ENCODE data around the gene SLC26A1. TPM values are rescaled to one million over a fixed set of nuclear protein-coding genes. Genes with fewer than 3 reads are reported as not detected.
"Not testable (repeated sequence)": the region's sequence is repeated elsewhere in the genome, so short reads cannot be mapped to it uniquely, and the experiment has no call there.

The SLC26A1 gene
- total RNA-seq, 2 experiments from 2014 or later, result not detected

- ChIA-PET CTCF (no interaction called here), POLR2A (no interaction called here)
- peaks cover 0 to 4% of the 10 kb centered on the region in 2 experiments for H3K9me3 ChIP-seq (ENCODE audit: control insufficient read depth in 1 of 2, insufficient read depth in 1 of 2, low read length in 2 of 2)
- no peak overlapping the region for H3K4me3 ChIP-seq (ENCODE audit: low read length)
- H3K27ac ChIP-seq (ENCODE audit: low read depth in 1 of 2, low read length in 2 of 2), result no peak overlapping the region
- no peak for TF ChIP-seq CTCF (IDR thresholded peaks at IDR 0.05)
- no peaks in the 10 kb centered on the region for H3K4me1 Mint-ChIP-seq (ENCODE audit: low read depth)
- no peaks in the 10 kb centered on the region for H3K36me3 ChIP-seq (ENCODE audit: insufficient read depth, low read length)
- intact Hi-C loops (cut with DNase I, micrococcal nuclease), result no loop called here
- H3K27me3 ChIP-seq (ENCODE audit: control insufficient read depth in 1 of 2, insufficient read depth in 2 of 2, low read length in 2 of 2), result no peaks in the 10 kb centered on the region
- ATAC-seq (ENCODE audit: poor library complexity), result no peak
- no peaks in the 10 kb centered on the region for H3K9me3 Mint-ChIP-seq
- no peak overlapping the region for H3K4me3 Mint-ChIP-seq
- H3K27me3 Mint-ChIP-seq, result no peaks in the 10 kb centered on the region
- no peak overlapping the region for H3K27ac Mint-ChIP-seq
- no peaks in the 10 kb centered on the region for H3K36me3 Mint-ChIP-seq (ENCODE audit: low read depth)
- DNase-seq, result no peak
- peaks cover 6% of the 10 kb centered on the region for H3K4me1 ChIP-seq (ENCODE audit: insufficient read depth, low read length)
Observed at GRCh38 chr4:978957-979701, 14.1 kb downstream of the SLC26A1 start.

GRCh38 chr4:976016-976415 is 17.2 kb downstream of the SLC26A1 start:
- H3K27ac Mint-ChIP-seq; H3K36me3 Mint-ChIP-seq (ENCODE audit: low read depth); H3K4me1 Mint-ChIP-seq (ENCODE audit: low read depth); H3K27ac ChIP-seq (ENCODE audit: low read depth in 1 of 2, low read length in 2 of 2); H3K4me3 ChIP-seq (ENCODE audit: low read length); DNase-seq; H3K27me3 Mint-ChIP-seq; intact Hi-C loops (cut with DNase I, micrococcal nuclease); ATAC-seq (ENCODE audit: poor library complexity); H3K27me3 ChIP-seq (ENCODE audit: control insufficient read depth in 1 of 2, insufficient read depth in 2 of 2, low read length in 2 of 2); H3K9me3 ChIP-seq (ENCODE audit: control insufficient read depth in 1 of 2, insufficient read depth in 1 of 2, low read length in 2 of 2); CTCF ChIA-PET; H3K9me3 Mint-ChIP-seq; H3K36me3 ChIP-seq (ENCODE audit: insufficient read depth, low read length); POLR2A ChIA-PET; H3K4me3 Mint-ChIP-seq: not testable (repeated sequence)
- peaks cover 28% of the 10 kb centered on the region for H3K4me1 ChIP-seq (ENCODE audit: insufficient read depth, low read length)

GRCh38 chr4:974668-975067 is 18.5 kb downstream of the SLC26A1 start:
- ATAC-seq (ENCODE audit: poor library complexity) (no peak), DNase-seq (no peak)
- Mint-ChIP-seq H3K9me3 (no peaks in the 10 kb centered on the region), H3K4me3 (no peak overlapping the region), H3K36me3 (ENCODE audit: low read depth) (no peaks in the 10 kb centered on the region), H3K27me3 (no peaks in the 10 kb centered on the region), H3K4me1 (ENCODE audit: low read depth) (no peaks in the 10 kb centered on the region), H3K27ac (no peak overlapping the region)
- TF ChIP-seq CTCF (IDR thresholded peaks at IDR 0.05), result no peak
- peaks cover 0 to 4% of the 10 kb centered on the region in 2 experiments for H3K9me3 ChIP-seq (ENCODE audit: control insufficient read depth in 1 of 2, insufficient read depth in 1 of 2, low read length in 2 of 2)
- POLR2A ChIA-PET, result no interaction called here
- no peaks in the 10 kb centered on the region for H3K27me3 ChIP-seq (ENCODE audit: control insufficient read depth in 1 of 2, insufficient read depth in 2 of 2, low read length in 2 of 2)
- intact Hi-C loops (cut with DNase I, micrococcal nuclease), result loop anchor here in 1 of 2 experiments (5.0 kb wide), 1 partner anchor 192 kb away; no protein-coding TSS in a partner anchor
- CTCF ChIA-PET, result no interaction called here
- peaks cover 34% of the 10 kb centered on the region for H3K4me1 ChIP-seq (ENCODE audit: insufficient read depth, low read length)
- no peak overlapping the region for H3K27ac ChIP-seq (ENCODE audit: low read depth in 1 of 2, low read length in 2 of 2)
- H3K4me3 ChIP-seq (ENCODE audit: low read length), result no peak overlapping the region
- no peaks in the 10 kb centered on the region for H3K36me3 ChIP-seq (ENCODE audit: insufficient read depth, low read length)

All from CD4-positive, alpha-beta T cell (primary cell).